HG02852 (cell line): ENCODE results near the gene MRPS31.
"Not testable (repeated sequence)": the region's sequence is repeated elsewhere in the genome, so short reads cannot be mapped to it uniquely, and the experiment has no call there.

Source experiments
- ATAC-seq: cut with Tn5 transposase; IDR thresholded peaks from one replicate; pipeline ENCODE4 v1.9.1; 2021; ENCODE audit warnings: mild to moderate bottlenecking, moderate library complexity; ENCODE audit not compliant: unreplicated experiment

The MRPS31 gene

GRCh38 chr13:40764587-40765403 lies 6.2 kb downstream of the MRPS31 start:
- peak; percentile 53 for ATAC-seq

- ATAC-seq = no peak
Measured at GRCh38 chr13:40762849-40763248, 8.1 kb downstream of the MRPS31 start.

- no peak for ATAC-seq
Measured at GRCh38 chr13:40758811-40759210, 12.2 kb downstream of the MRPS31 start.

GRCh38 chr13:40756042-40756441 lies 14.9 kb downstream of the MRPS31 start:
- peak; percentile 57 for ATAC-seq

- ATAC-seq = no peak
Measured at GRCh38 chr13:40755082-40755700, 15.8 kb downstream of the MRPS31 start.

GRCh38 chr13:40749327-40749726 lies 21.7 kb downstream of the MRPS31 start:
- ATAC-seq = no peak

- not testable (repeated sequence) for ATAC-seq
Measured at GRCh38 chr13:40735232-40735548, 35.8 kb downstream of the MRPS31 start.

GRCh38 chr13:40734536-40735231 lies 36.3 kb downstream of the MRPS31 start:
- not testable (repeated sequence) for ATAC-seq

- no peak for ATAC-seq
Measured at GRCh38 chr13:40732658-40733057, 38.3 kb downstream of the MRPS31 start.

- ATAC-seq = no peak
Measured at GRCh38 chr13:40728595-40728994, 42.4 kb downstream of the MRPS31 start.

GRCh38 chr13:40714433-40714832 lies 56.6 kb downstream of the MRPS31 start:
- ATAC-seq = not testable (repeated sequence)

- ATAC-seq = no peak
Measured at GRCh38 chr13:40706439-40706838, 64.6 kb downstream of the MRPS31 start.

- ATAC-seq = peak; percentile 73
Measured at GRCh38 chr13:40697711-40698110, 73.3 kb downstream of the MRPS31 start.

GRCh38 chr13:40694426-40694825 lies 76.6 kb downstream of the MRPS31 start:
- ATAC-seq = no peak

- ATAC-seq = peak; percentile 61
Measured at GRCh38 chr13:40692946-40693345, 78.0 kb downstream of the MRPS31 start.

- ATAC-seq = no peak
Measured at GRCh38 chr13:40688781-40689180, 82.2 kb downstream of the MRPS31 start.

GRCh38 chr13:40682449-40683240 lies 88.3 kb downstream of the MRPS31 start:
- no peak for ATAC-seq

GRCh38 chr13:40681341-40682146 lies 89.4 kb downstream of the MRPS31 start:
- ATAC-seq = no peak

GRCh38 chr13:40680659-40681323 lies 90.2 kb downstream of the MRPS31 start:
- no peak for ATAC-seq

- no peak for ATAC-seq
Measured at GRCh38 chr13:40679480-40679985, 91.5 kb downstream of the MRPS31 start.
